Measurements from ENCODE around the gene PLEKHA6.

Gene PLEKHA6

DNA sequence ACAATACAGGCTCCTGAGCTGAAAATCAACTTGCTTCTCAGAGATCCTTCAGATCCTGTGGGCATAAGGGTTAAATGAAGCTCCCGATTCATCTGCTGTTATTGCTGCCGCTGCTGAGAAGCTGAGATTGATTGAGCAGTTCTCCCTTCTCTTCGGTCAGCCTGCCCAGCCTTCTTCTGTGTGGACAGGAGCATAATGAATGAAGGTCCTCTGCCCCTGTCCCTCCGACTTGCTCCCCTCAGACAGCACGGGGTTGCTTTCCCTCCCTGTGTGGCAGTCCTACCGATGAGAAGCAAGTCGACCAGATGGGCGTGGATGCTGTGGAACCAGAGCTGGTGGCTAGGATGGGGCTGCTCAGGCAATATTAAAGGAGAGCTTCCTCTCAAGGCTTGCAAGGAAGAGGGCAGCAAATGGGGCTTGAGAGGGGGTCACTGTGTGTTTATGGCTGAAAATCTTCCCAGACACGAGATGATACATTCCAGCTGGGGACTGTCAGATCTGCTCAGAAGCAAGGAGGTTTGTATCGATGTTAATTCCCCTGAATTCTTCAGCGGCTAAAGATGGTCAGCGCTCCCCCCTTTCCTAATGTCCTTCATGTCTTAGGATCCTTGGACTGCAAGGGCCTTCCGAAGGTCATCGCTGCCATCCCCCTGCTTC lies 82.0 kb downstream of the PLEKHA6 start:
- FAIRE-seq (no peak), DNase-seq (ENCODE audit: insufficient read length, low spot score) (no peak)
- TF ChIP-seq POU2F2 (IDR thresholded peaks at IDR 0.05; ENCODE audit: low read depth, low read length) (no peak), PAX5 (IDR thresholded peaks at IDR 0.05; ENCODE audit: insufficient read depth, low read length, severe bottlenecking) (no peak), TAF1 (IDR thresholded peaks at IDR 0.05; ENCODE audit: low read depth, low read length) (no peak), POLR2AphosphoS5 (IDR thresholded peaks at IDR 0.05; ENCODE audit: low read depth, low read length) (no peak), SPI1 (IDR thresholded peaks at IDR 0.05; ENCODE audit: low read depth, low read length) (no peak), POLR2A (IDR thresholded peaks at IDR 0.05; ENCODE audit: low read depth, low read length) (no peak)

DNA sequence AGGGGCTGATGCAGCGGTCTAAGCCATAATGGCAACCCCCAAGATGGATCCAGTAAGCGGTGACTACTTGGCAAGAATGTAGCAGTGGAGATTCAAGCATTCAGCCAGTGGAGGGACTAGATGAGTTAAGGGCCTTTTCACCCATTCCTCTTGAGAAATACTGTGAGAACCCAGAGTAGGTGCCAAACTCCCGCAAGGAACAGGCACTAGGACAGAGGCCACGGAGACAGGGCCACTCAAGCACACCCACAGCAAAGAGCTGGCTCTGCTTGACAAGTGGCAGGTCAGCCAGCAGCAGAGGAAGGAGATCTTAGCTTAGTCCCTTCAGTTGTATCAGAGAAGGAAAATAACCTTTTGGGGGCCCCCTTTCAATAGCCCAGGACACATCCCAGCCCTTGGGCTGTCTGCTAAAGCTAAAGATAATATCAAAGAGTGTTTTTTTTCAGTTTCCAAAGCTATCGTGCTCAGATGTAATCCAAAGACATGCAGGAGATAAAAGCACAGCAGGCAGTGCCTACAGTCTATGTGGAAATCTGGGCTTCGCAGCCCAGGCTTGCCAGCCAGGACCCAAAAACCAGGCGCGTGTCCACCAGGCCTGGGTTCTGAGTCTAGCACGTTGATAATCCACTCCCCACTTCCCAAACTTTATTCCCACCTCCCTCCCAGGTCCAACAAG lies 83.9 kb downstream of the PLEKHA6 start:
- TF ChIP-seq POLR2A (IDR thresholded peaks at IDR 0.05; ENCODE audit: low read depth, low read length) (no peak), POLR2AphosphoS5 (IDR thresholded peaks at IDR 0.05; ENCODE audit: low read depth, low read length) (no peak), POU2F2 (IDR thresholded peaks at IDR 0.05; ENCODE audit: low read depth, low read length) (no peak), PAX5 (IDR thresholded peaks at IDR 0.05; ENCODE audit: insufficient read depth, low read length, severe bottlenecking) (no peak), TAF1 (IDR thresholded peaks at IDR 0.05; ENCODE audit: low read depth, low read length) (no peak), SPI1 (IDR thresholded peaks at IDR 0.05; ENCODE audit: low read depth, low read length) (no peak)
- FAIRE-seq, result no peak
- DNase-seq (ENCODE audit: insufficient read length, low spot score), result no peak

DNA sequence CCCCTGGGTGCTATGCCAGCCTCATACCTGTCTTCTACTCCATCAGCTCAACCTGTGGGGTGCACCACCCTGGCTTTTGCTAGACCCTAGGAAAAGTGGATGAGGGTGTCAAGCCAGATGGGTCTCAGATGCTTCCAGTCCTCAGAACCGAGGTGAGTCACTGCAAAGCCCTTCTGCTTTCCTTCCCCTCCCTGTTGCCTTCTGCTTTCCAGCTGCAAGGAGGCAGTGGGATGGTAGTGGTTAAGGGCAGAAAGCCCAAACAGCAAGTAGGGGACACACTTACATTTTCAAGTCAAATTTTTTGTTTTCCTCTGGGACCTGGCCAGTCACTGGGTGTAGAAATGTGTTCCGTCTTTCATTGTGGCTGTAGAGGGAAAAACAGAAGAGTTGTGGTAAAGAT lies 85.3 kb downstream of the PLEKHA6 start:
- FAIRE-seq, result no peak
- DNase-seq (ENCODE audit: insufficient read length, low spot score), result no peak
- no peak for TF ChIP-seq POLR2AphosphoS5 (IDR thresholded peaks at IDR 0.05; ENCODE audit: low read depth, low read length)
- TF ChIP-seq POLR2A (IDR thresholded peaks at IDR 0.05; ENCODE audit: low read depth, low read length), result no peak
- no peak for TF ChIP-seq TAF1 (IDR thresholded peaks at IDR 0.05; ENCODE audit: low read depth, low read length)
- no peak for TF ChIP-seq PAX5 (IDR thresholded peaks at IDR 0.05; ENCODE audit: insufficient read depth, low read length, severe bottlenecking)
- TF ChIP-seq POU2F2 (IDR thresholded peaks at IDR 0.05; ENCODE audit: low read depth, low read length), result no peak
- TF ChIP-seq SPI1 (IDR thresholded peaks at IDR 0.05; ENCODE audit: low read depth, low read length), result no peak

DNA sequence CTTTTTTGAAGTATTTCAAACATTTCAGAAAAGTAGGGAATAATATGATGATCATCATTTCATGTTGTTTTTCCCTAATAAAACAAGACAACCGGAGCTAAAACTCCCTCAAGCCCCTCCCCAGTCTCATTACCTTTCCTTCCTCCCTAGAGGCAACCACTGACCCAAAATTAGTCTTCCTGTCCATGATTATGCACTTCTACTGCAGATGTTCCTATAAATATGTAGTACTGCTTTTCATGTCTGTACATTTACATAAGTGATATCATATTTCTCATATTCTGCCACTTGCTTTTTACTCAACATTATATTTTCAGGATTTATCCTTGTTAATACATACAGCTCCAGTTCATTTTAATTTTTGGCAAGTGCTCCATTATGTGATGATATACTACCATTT lies 87.2 kb downstream of the PLEKHA6 start:
- TF ChIP-seq POU2F2 (IDR thresholded peaks at IDR 0.05; ENCODE audit: low read depth, low read length) (no peak), PAX5 (IDR thresholded peaks at IDR 0.05; ENCODE audit: insufficient read depth, low read length, severe bottlenecking) (no peak), POLR2A (IDR thresholded peaks at IDR 0.05; ENCODE audit: low read depth, low read length) (no peak), TAF1 (IDR thresholded peaks at IDR 0.05; ENCODE audit: low read depth, low read length) (no peak), SPI1 (IDR thresholded peaks at IDR 0.05; ENCODE audit: low read depth, low read length) (no peak), POLR2AphosphoS5 (IDR thresholded peaks at IDR 0.05; ENCODE audit: low read depth, low read length) (no peak)
- no peak for FAIRE-seq

DNA sequence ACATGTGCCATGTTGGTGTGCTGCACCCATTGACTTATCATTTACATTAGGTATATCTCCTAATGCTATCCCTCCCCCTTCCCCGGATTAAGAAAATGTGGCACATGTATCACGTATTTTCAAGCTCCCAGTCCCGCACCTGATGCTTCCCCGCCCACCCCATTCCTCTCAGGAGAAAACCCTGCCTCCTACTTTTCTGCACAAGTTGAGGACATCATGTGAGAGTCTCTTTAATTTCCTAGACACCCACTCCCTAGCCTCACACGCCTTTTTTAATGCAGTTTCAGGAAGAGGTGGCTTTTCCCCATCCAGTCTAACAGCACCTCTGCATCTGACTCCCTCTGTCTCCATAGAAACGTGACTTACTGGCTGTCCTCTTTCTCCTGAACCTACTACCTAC lies 87.8 kb downstream of the PLEKHA6 start:
- DNase-seq (ENCODE audit: insufficient read length, low spot score) (no peak), FAIRE-seq (no peak)
- TF ChIP-seq POLR2A (IDR thresholded peaks at IDR 0.05; ENCODE audit: low read depth, low read length) (no peak), SPI1 (IDR thresholded peaks at IDR 0.05; ENCODE audit: low read depth, low read length) (no peak), TAF1 (IDR thresholded peaks at IDR 0.05; ENCODE audit: low read depth, low read length) (no peak), PAX5 (IDR thresholded peaks at IDR 0.05; ENCODE audit: insufficient read depth, low read length, severe bottlenecking) (no peak), POU2F2 (IDR thresholded peaks at IDR 0.05; ENCODE audit: low read depth, low read length) (no peak), POLR2AphosphoS5 (IDR thresholded peaks at IDR 0.05; ENCODE audit: low read depth, low read length) (no peak)

More for the DNA sequence above, 87.2 kb downstream of the PLEKHA6 start:
- no peak for DNase-seq (ENCODE audit: insufficient read length, low spot score)

DNA sequence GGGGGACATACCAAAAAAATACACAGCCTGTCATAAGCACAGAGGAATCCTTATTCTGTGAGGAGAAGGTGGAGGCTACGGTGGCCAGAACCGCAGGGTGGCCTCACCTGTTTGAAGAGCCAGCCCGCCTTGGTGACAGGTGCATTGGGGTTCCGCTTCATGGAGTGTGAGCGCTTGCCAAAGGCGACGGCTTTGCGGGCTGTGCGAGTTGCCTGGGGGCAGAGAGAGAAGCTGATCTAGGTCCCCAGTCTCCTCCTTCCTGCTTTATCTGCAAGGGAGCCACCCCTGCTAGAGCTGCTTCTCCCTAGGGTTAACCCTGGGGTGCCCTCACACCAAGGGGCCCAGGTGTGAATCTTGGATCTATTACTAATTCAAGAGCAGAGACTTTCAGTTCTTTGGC lies 91.6 kb downstream of the PLEKHA6 start:
- no peak for FAIRE-seq
- TF ChIP-seq PAX5 (IDR thresholded peaks at IDR 0.05; ENCODE audit: insufficient read depth, low read length, severe bottlenecking) (no peak), POU2F2 (IDR thresholded peaks at IDR 0.05; ENCODE audit: low read depth, low read length) (no peak), POLR2A (IDR thresholded peaks at IDR 0.05; ENCODE audit: low read depth, low read length) (no peak), POLR2AphosphoS5 (IDR thresholded peaks at IDR 0.05; ENCODE audit: low read depth, low read length) (no peak), TAF1 (IDR thresholded peaks at IDR 0.05; ENCODE audit: low read depth, low read length) (no peak), SPI1 (IDR thresholded peaks at IDR 0.05; ENCODE audit: low read depth, low read length) (no peak)
- DNase-seq (ENCODE audit: insufficient read length, low spot score), result no peak

DNA sequence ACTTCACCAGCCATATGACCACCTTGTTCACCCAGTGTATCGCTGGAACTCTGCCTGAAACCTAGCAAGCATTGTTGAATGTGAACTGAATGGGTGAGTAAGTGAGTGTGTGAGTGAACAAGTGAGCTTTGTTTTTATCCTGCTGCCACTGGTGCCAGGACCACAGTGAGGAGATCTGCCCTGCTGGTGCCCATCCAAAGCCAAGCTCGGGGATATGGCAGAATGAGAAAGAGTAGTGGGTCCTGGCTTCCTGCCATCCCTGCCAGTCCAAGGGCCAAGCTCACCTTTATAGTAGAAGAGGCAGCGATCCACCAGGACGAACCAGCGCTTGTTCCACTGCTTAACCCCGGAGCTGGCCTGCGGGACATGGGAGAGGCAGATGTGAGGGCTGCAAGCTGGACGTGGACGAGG lies 92.5 kb downstream of the PLEKHA6 start:
- FAIRE-seq (no peak), DNase-seq (ENCODE audit: insufficient read length, low spot score) (no peak)
- TF ChIP-seq TAF1 (IDR thresholded peaks at IDR 0.05; ENCODE audit: low read depth, low read length), result no peak
- no peak for TF ChIP-seq POLR2AphosphoS5 (IDR thresholded peaks at IDR 0.05; ENCODE audit: low read depth, low read length)
- TF ChIP-seq POU2F2 (IDR thresholded peaks at IDR 0.05; ENCODE audit: low read depth, low read length), result no peak
- TF ChIP-seq PAX5 (IDR thresholded peaks at IDR 0.05; ENCODE audit: insufficient read depth, low read length, severe bottlenecking), result no peak
- TF ChIP-seq SPI1 (IDR thresholded peaks at IDR 0.05; ENCODE audit: low read depth, low read length), result no peak
- no peak for TF ChIP-seq POLR2A (IDR thresholded peaks at IDR 0.05; ENCODE audit: low read depth, low read length)

DNA sequence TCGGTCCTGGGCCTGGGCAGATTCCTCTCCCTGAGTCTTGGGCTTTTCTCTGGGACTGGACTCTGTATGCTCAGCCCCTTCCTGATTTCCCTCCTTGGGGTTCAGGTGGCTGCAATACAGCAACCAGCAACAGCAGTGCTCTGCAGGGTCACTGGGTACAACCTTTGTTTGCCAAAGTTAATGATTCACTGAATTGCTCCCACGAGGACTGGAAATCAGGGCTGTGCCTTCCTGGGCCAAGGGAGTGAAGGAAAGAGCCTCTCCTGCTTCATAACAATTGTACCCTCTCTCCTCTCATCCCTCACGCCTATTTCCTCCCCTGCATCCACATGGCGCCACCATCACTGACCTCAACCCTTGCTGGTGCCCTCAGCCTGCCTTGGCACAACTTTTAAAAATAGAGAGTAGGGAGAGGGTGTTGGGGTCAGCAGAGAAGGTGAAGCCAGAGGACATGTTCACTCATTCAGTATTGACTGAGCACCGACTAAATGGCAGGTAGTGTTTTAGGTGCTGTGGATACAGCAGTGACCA lies 93.2 kb downstream of the PLEKHA6 start:
- FAIRE-seq (no peak), DNase-seq (ENCODE audit: insufficient read length, low spot score) (no peak)
- no peak for TF ChIP-seq POU2F2 (IDR thresholded peaks at IDR 0.05; ENCODE audit: low read depth, low read length)
- no peak for TF ChIP-seq PAX5 (IDR thresholded peaks at IDR 0.05; ENCODE audit: insufficient read depth, low read length, severe bottlenecking)
- no peak for TF ChIP-seq POLR2AphosphoS5 (IDR thresholded peaks at IDR 0.05; ENCODE audit: low read depth, low read length)
- no peak for TF ChIP-seq TAF1 (IDR thresholded peaks at IDR 0.05; ENCODE audit: low read depth, low read length)
- TF ChIP-seq SPI1 (IDR thresholded peaks at IDR 0.05; ENCODE audit: low read depth, low read length), result no peak
- TF ChIP-seq POLR2A (IDR thresholded peaks at IDR 0.05; ENCODE audit: low read depth, low read length), result no peak

DNA sequence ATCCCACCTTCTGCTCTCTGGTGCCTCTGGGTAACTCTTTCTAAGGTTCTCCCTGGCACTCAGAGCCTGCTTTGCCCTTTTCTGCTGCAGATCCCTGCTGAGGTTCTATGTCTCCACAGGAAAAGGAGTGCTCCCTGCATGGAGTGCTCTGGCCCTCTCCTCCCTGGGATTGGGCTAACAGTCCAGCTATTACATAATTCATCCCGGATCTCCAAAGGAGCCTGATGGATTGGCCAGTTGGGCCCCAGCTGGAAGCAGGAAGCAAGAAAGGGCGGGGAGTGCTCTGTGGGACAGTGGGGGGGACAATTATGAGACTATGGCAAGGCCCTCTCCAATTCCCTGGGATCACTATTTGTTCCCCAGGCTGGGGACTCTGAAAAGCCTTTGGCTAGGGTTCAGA lies 94.1 kb downstream of the PLEKHA6 start:
- FAIRE-seq, result no peak
- TF ChIP-seq POU2F2 (IDR thresholded peaks at IDR 0.05; ENCODE audit: low read depth, low read length) (no peak), POLR2AphosphoS5 (IDR thresholded peaks at IDR 0.05; ENCODE audit: low read depth, low read length) (no peak), TAF1 (IDR thresholded peaks at IDR 0.05; ENCODE audit: low read depth, low read length) (no peak), PAX5 (IDR thresholded peaks at IDR 0.05; ENCODE audit: insufficient read depth, low read length, severe bottlenecking) (no peak), SPI1 (IDR thresholded peaks at IDR 0.05; ENCODE audit: low read depth, low read length) (no peak), POLR2A (IDR thresholded peaks at IDR 0.05; ENCODE audit: low read depth, low read length) (no peak)
- no peak for DNase-seq (ENCODE audit: insufficient read length, low spot score)

Measured in GM12891 (cell line).